Nephron progenitor cell (in vitro differentiated cells): ENCODE measurements around the gene MAP1S.

Experiments used
- DNase-seq: peaks from one replicate; pipeline ENCODE4 v3.0.0; 2021
- H3K27ac Mint-ChIP-seq: 2 replicates; pipeline ENCODE4 v1.8.0; 2021; ENCODE audit warnings: mild to moderate bottlenecking, moderate library complexity, mixed read lengths
- H3K27me3 Mint-ChIP-seq: 2 replicates; pipeline ENCODE4 v1.8.0; 2021; ENCODE audit warnings: mild to moderate bottlenecking, low read depth, mixed read lengths; ENCODE audit not compliant: poor library complexity
- H3K36me3 Mint-ChIP-seq: 2 replicates; pipeline ENCODE4 v1.8.0; 2021; ENCODE audit warnings: low read depth, mixed read lengths
- H3K4me1 Mint-ChIP-seq: 2 replicates; pipeline ENCODE4 v1.8.0; 2021; ENCODE audit warnings: mixed read lengths
- H3K4me3 Mint-ChIP-seq: 2 replicates; pipeline ENCODE4 v1.8.0; 2021; ENCODE audit warnings: mild to moderate bottlenecking, moderate library complexity, mixed read lengths
- H3K9me3 Mint-ChIP-seq: 2 replicates; pipeline ENCODE4 v1.8.0; 2021; ENCODE audit warnings: mild to moderate bottlenecking, moderate library complexity, mixed read lengths
- TF ChIP-seq, protein P1 (sequence below): fragments of 200-600 bp; sonication (generic); IDR thresholded peaks from 2 replicates; pipeline ENCODE4 v1.5.0; 2021; ENCODE audit warnings: antibody characterized with exemption

The MAP1S gene, protein sequence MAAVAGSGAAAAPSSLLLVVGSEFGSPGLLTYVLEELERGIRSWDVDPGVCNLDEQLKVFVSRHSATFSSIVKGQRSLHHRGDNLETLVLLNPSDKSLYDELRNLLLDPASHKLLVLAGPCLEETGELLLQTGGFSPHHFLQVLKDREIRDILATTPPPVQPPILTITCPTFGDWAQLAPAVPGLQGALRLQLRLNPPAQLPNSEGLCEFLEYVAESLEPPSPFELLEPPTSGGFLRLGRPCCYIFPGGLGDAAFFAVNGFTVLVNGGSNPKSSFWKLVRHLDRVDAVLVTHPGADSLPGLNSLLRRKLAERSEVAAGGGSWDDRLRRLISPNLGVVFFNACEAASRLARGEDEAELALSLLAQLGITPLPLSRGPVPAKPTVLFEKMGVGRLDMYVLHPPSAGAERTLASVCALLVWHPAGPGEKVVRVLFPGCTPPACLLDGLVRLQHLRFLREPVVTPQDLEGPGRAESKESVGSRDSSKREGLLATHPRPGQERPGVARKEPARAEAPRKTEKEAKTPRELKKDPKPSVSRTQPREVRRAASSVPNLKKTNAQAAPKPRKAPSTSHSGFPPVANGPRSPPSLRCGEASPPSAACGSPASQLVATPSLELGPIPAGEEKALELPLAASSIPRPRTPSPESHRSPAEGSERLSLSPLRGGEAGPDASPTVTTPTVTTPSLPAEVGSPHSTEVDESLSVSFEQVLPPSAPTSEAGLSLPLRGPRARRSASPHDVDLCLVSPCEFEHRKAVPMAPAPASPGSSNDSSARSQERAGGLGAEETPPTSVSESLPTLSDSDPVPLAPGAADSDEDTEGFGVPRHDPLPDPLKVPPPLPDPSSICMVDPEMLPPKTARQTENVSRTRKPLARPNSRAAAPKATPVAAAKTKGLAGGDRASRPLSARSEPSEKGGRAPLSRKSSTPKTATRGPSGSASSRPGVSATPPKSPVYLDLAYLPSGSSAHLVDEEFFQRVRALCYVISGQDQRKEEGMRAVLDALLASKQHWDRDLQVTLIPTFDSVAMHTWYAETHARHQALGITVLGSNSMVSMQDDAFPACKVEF

DNA sequence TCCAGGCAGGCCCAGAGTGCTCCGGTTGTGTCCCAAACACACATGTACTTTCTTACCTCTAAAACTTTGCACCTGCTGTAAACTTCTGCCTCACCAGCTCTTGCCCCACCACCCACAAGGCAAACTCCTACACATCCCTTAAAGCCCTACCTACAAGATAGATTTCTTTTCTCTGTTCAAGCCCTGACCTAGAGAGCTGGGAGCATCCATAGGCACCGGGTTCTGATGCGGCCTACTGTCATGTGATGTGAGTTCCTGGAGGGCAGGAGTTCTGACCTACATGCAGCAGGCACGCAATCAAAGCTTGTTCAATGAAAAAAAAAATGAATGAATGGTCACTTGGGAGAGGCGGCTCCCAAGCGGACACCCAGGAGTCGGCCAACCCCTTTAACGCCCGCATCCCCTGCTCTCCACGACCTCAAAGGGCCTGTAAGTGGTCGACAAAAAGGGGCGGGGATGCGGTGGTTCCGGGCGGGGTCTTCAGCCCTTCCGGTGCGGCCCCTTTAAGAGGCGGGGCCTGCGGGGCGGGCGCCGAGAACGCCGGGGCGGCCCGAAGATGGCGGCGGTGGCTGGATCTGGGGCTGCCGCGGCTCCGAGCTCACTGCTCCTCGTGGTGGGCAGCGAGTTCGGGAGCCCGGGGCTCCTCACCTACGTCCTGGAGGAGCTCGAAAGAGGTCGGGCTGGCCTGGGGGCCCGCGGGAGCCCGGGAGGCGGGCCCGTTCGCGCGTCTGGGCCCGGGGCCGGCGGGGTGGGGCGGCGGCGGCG lies at the start of gene MAP1S:
Gene MAP1S, plus strand, starts transcription at position 534 of the 765 bp plus-strand sequence. Its CDS starts 23 bp downstream, at position 557.
- Mint-ChIP-seq H3K36me3 (peaks cover 12% of the 10 kb centered on the region), H3K27me3 (peaks cover 11% of the 10 kb centered on the region), H3K27ac (peak within 1 kb of the TSS; percentile 83), H3K4me1 (peaks cover 31% of the 10 kb centered on the region), H3K9me3 (no peaks in the 10 kb centered on the region), H3K4me3 (peak within 1 kb of the TSS; percentile 89)
- TF ChIP-seq, protein P1, sequence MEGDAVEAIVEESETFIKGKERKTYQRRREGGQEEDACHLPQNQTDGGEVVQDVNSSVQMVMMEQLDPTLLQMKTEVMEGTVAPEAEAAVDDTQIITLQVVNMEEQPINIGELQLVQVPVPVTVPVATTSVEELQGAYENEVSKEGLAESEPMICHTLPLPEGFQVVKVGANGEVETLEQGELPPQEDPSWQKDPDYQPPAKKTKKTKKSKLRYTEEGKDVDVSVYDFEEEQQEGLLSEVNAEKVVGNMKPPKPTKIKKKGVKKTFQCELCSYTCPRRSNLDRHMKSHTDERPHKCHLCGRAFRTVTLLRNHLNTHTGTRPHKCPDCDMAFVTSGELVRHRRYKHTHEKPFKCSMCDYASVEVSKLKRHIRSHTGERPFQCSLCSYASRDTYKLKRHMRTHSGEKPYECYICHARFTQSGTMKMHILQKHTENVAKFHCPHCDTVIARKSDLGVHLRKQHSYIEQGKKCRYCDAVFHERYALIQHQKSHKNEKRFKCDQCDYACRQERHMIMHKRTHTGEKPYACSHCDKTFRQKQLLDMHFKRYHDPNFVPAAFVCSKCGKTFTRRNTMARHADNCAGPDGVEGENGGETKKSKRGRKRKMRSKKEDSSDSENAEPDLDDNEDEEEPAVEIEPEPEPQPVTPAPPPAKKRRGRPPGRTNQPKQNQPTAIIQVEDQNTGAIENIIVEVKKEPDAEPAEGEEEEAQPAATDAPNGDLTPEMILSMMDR: no peak
- DNase-seq: peak; percentile 89

DNA sequence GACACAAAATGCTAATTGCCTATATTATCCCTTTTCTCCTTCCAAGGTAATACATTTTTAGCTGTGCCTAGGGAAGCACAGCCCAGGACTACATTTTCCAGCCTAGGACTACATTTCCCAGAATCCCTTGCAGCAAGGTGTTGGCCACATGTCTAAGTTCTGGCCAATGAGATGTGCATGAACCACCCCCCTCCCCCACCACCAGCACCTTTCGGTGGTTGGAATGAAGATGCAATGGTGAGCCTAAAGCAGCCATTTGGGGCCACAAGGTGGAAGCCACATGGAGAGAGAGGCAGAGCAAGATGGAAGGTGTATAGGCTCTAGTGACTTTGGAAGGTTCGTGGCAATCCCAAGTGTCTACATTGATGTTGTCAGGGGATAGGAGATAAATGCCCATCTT lies 47.4 kb upstream of the MAP1S start:
- TF ChIP-seq, protein P1: no peak
- peaks cover 6% of the 10 kb centered on the region for H3K4me1 Mint-ChIP-seq
- no peak for DNase-seq

DNA sequence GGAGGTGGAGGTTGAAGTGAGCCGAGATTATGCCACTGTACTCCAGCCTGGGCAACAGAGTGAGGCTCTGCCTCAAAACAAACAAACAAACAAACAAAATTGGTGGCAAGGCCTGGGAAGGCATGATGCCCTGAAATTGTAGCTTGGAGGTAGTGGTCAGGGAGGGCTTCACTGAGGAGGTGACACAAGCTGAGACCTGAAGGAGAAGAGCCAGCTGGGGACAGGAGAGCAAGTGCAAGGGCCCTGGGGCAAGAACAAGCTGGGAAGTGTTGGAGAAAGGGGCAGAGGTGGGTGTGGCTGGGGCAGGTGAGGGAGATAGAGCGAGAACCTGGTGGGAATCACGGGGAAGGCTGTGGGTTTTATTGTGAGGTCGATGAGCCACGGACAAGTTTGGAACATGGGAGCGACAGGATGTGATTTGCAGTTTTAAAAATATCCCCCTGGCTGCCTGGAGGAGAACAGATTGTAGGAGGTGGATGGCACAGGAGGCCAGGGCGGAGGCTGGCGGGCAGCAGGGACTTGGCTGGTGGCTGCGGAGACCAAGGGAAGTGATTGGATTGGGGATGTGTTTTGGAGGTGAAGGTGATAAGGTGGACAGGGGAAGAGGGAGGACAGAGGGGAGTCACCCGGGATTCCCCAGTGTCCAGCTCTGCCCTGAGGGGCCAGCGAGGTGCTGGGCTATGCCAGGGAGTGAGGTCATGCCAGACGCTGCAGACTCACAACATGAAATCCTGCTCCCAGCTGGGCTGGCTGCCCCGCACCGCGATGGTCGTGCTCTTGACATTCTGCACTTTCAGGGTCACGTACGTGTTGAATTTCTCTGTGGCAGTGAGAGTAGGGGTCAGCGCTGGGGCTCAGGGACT lies 45.1 kb upstream of the MAP1S start:
- TF ChIP-seq, protein P1: no peak
- H3K4me3 Mint-ChIP-seq: no peak overlapping the region

More for the DNA sequence above, 47.4 kb upstream of the MAP1S start:
- peaks cover 10% of the 10 kb centered on the region for H3K27me3 Mint-ChIP-seq
- no peaks in the 10 kb centered on the region for H3K36me3 Mint-ChIP-seq
- H3K27ac Mint-ChIP-seq: no peak overlapping the region
- H3K4me3 Mint-ChIP-seq: no peak overlapping the region
- H3K9me3 Mint-ChIP-seq: no peaks in the 10 kb centered on the region

DNA sequence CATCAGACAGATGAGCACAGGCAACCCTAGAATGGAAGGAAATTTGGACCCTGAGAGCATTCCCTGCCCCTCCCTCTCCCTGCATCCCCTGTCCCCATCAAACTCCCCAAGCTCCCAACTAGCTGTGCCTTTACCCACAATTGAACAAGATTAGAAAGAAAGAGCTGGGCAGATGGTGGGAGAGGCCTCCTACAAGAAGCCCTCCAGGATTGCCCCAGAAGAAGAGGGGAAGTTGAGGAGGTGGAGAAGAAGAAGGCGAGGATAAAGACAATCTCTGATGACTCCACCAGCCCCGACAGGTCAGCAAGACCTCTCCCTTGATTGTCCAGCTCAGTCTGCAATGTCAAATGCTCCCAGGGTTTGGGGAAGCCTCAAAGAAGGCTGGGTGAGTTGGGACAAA lies 43.0 kb upstream of the MAP1S start:
- Mint-ChIP-seq H3K4me3 (no peak overlapping the region), H3K4me1 (peaks cover 6% of the 10 kb centered on the region), H3K36me3 (no peaks in the 10 kb centered on the region), H3K9me3 (no peaks in the 10 kb centered on the region), H3K27ac (no peak overlapping the region), H3K27me3 (peaks cover 49% of the 10 kb centered on the region)
- no peak for DNase-seq
- TF ChIP-seq, protein P1: no peak

More for the DNA sequence above, 45.1 kb upstream of the MAP1S start:
- no peaks in the 10 kb centered on the region for H3K36me3 Mint-ChIP-seq
- peaks cover 6% of the 10 kb centered on the region for H3K4me1 Mint-ChIP-seq
- DNase-seq: no peak
- H3K27me3 Mint-ChIP-seq: peaks cover 28% of the 10 kb centered on the region
- no peaks in the 10 kb centered on the region for H3K9me3 Mint-ChIP-seq
- H3K27ac Mint-ChIP-seq: no peak overlapping the region

DNA sequence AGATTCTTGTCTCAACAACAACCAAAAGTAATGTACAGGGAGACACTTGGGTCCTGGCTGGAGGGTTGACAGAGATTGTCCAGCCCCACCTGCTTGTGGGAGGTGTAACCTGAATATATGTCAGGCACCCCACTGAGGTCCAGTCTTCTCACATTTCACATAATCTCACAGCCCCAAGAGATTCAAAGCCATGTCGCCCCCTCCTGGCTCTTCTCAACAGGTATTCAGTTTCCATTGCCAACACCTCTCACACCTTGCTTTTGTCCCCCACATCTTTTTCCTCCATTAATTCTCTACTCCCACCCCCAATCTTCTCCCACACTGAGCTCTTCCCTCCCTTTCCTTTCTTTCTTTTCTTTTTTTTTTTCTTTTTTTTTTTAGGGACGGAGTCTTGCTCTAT lies 42.3 kb upstream of the MAP1S start:
- TF ChIP-seq, protein P1: no peak
- H3K27ac Mint-ChIP-seq: no peak overlapping the region
- no peaks in the 10 kb centered on the region for H3K36me3 Mint-ChIP-seq
- no peak overlapping the region for H3K4me3 Mint-ChIP-seq
- H3K9me3 Mint-ChIP-seq: no peaks in the 10 kb centered on the region
- peaks cover 6% of the 10 kb centered on the region for H3K4me1 Mint-ChIP-seq
- DNase-seq: no peak
- peaks cover 54% of the 10 kb centered on the region for H3K27me3 Mint-ChIP-seq
